Right cardiac atrium (tissue), 5 donors: ENCODE measurements around the gene DOK5. TPM values are rescaled to one million over a fixed set of nuclear protein-coding genes. Genes with fewer than 3 reads are reported as not detected.

Experiments used
- ATAC-seq, 2 donors: fragments of 200-7000 bp; cut with Tn5 transposase; one replicate each; pipeline versions ENCODE4 v1.8.0 to v1.9.1; 2020; ENCODE audit warnings: moderate library complexity in 2 of 2, mild to moderate bottlenecking in 1 of 2
- DNase-seq, 3 donors: peaks; one replicate each; pipeline ENCODE4 v3.0.0-alpha.2; 2020
- H3K27ac ChIP-seq: one replicate; pipeline ENCODE4 v1.5.1; 2013; ENCODE audit warnings: mild to moderate bottlenecking, low read length, control low read depth, moderate library complexity
- H3K27me3 ChIP-seq: one replicate; pipeline ENCODE4 v1.6.1; 2013; ENCODE audit not compliant: control insufficient read depth, insufficient read depth
- H3K4me1 ChIP-seq: one replicate; pipeline ENCODE4 v1.6.1; 2013; ENCODE audit warnings: low read length; ENCODE audit not compliant: control insufficient read depth, insufficient read depth
- H3K4me3 ChIP-seq: one replicate; pipeline ENCODE4 v1.5.1; 2013; ENCODE audit warnings: low read length, control low read depth
- H3K9me3 ChIP-seq: one replicate; pipeline ENCODE4 v1.6.1; 2013; ENCODE audit warnings: low read length; ENCODE audit not compliant: control insufficient read depth
- WGBS: extraction: QIAGEN DNeasy Blood & Tissue Kit; methylation state at CpG from one replicate; pipeline ENCODE4 v1.1.7; 2013; 5-methylcytosine and 5-hydroxymethylcytosine counted together
- intact Hi-C, 4 donors: fragments of 100-400 bp; cut with DNase I; formaldehyde crosslinking; loops; one replicate each; pipeline versions ENCODE4 v1.11.0 to v1.14.0; 2022 to 2023
- polyA plus RNA-seq: library from polyadenylated mRNA; stranded (reverse); fragments of 200-250 nt; gene quantifications from one replicate; pipeline ENCODE4 v1.2.3, GENCODE V29; 2013
- total RNA-seq, 4 donors: library from RNA; stranded (reverse); fragmentation: NEBNext Ultra II Directional; extraction: Animal tissue kit (Norgen Biotek cat#: 25700); gene quantifications; one replicate each; pipeline ENCODE4 v1.2.1, GENCODE V29; 2021
- donor health status: healthy with polysubstance abuse.
- donor health status: DM: no; HTN: yes; CAD: no.
- donor health status: DM: no; HTN: no; CAD: no.
- donor health status: DM: no; HTN: yes; CAD: no; lungs with severe emphysema.
- donor health status: DM: yes; HTN: yes; CAD: no.

Gene DOK5
- total and polyA plus RNA-seq, 5 donors, result 10.6 to 20.2 (median 16.0) TPM

- Histone ChIP-seq H3K27me3 (no peaks in the 10 kb centered on the region), H3K27ac (no peak overlapping the region), H3K9me3 (no peaks in the 10 kb centered on the region), H3K4me3 (no peak overlapping the region), H3K4me1 (no peaks in the 10 kb centered on the region)
- ATAC-seq (no peak), DNase-seq (no peak)
- WGBS, result 95% methylated on average over 3 of the region's 3 CpGs
- intact Hi-C loops, result loop anchor here in 1 of 4 donors (10.0 kb wide), 1 partner anchor 536 kb away; no protein-coding TSS in a partner anchor
Observed at GRCh38 chr20:54631059-54631458, 155.7 kb downstream of the DOK5 start.

GRCh38 chr20:54633374-54634355 is 158.3 kb downstream of the DOK5 start:
- no peak overlapping the region for H3K4me3 ChIP-seq
- H3K27ac ChIP-seq, result no peak overlapping the region
- ATAC-seq, result no peak
- H3K4me1 ChIP-seq, result no peaks in the 10 kb centered on the region
- H3K9me3 ChIP-seq, result no peaks in the 10 kb centered on the region
- intact Hi-C loops, result loop anchor here in 1 of 4 donors (10.0 kb wide), 1 partner anchor 539 kb away; no protein-coding TSS in a partner anchor
- no peaks in the 10 kb centered on the region for H3K27me3 ChIP-seq
- DNase-seq, result no peak
- 74% methylated on average over 13 of the region's 13 CpGs for WGBS

GRCh38 chr20:54636575-54636974 is 161.2 kb downstream of the DOK5 start:
- whole genome bisulfite sequencing, result 87% methylated on average over 5 of the region's 5 CpGs

GRCh38 chr20:54639941-54640340 is 164.5 kb downstream of the DOK5 start:
- intact Hi-C loops, result loop anchor here in 1 of 4 donors (10.0 kb wide), 1 partner anchor 545 kb away; no protein-coding TSS in a partner anchor
- DNase-seq, result no peak
- 91% methylated on average over 8 of the region's 8 CpGs for WGBS

More at GRCh38 chr20:54636575-54636974, 161.2 kb downstream of the DOK5 start:
- Histone ChIP-seq H3K27me3 (no peaks in the 10 kb centered on the region), H3K4me1 (no peaks in the 10 kb centered on the region), H3K27ac (no peak overlapping the region), H3K4me3 (no peak overlapping the region), H3K9me3 (no peaks in the 10 kb centered on the region)
- ATAC-seq (no peak), DNase-seq (no peak)
- intact Hi-C loops, result loop anchor here in 1 of 4 donors (10.0 kb wide), 1 partner anchor 542 kb away; no protein-coding TSS in a partner anchor

GRCh38 chr20:54640800-54641199 is 165.4 kb downstream of the DOK5 start:
- Histone ChIP-seq H3K4me3 (no peak overlapping the region), H3K9me3 (no peaks in the 10 kb centered on the region), H3K27ac (no peak overlapping the region), H3K4me1 (no peaks in the 10 kb centered on the region), H3K27me3 (no peaks in the 10 kb centered on the region)
- no peak for ATAC-seq
- no peak for DNase-seq
- 81% methylated on average over 2 of the region's 2 CpGs for WGBS
- intact Hi-C loops, result no loop called here

More at GRCh38 chr20:54639941-54640340, 164.5 kb downstream of the DOK5 start:
- Histone ChIP-seq H3K9me3 (no peaks in the 10 kb centered on the region), H3K27ac (no peak overlapping the region), H3K4me1 (no peaks in the 10 kb centered on the region), H3K4me3 (no peak overlapping the region), H3K27me3 (no peaks in the 10 kb centered on the region)
- ATAC-seq, result no peak

- Histone ChIP-seq H3K4me1 (no peaks in the 10 kb centered on the region), H3K9me3 (no peaks in the 10 kb centered on the region), H3K27ac (no peak overlapping the region), H3K27me3 (no peaks in the 10 kb centered on the region), H3K4me3 (no peak overlapping the region)
- DNase-seq (peak in 1 of 3 donors; percentile 50), ATAC-seq (no peak)
- 82% methylated on average over 18 of the region's 18 CpGs for WGBS
- intact Hi-C loops, result no loop called here
Observed at GRCh38 chr20:54642864-54643667, 167.7 kb downstream of the DOK5 start.

- no peaks in the 10 kb centered on the region for H3K4me1 ChIP-seq
- DNase-seq, result peak; percentile 21 to 72 (median 51)
- H3K4me3 ChIP-seq, result no peak overlapping the region
- no peak overlapping the region for H3K27ac ChIP-seq
- H3K9me3 ChIP-seq, result no peaks in the 10 kb centered on the region
- no peaks in the 10 kb centered on the region for H3K27me3 ChIP-seq
- intact Hi-C loops, result no loop called here
- whole genome bisulfite sequencing, result 59% methylated on average over 4 of the region's 4 CpGs
- no peak for ATAC-seq
Observed at GRCh38 chr20:54643761-54644160, 168.4 kb downstream of the DOK5 start.

GRCh38 chr20:54645445-54646155 is 170.2 kb downstream of the DOK5 start:
- Histone ChIP-seq H3K4me3 (no peak overlapping the region), H3K4me1 (no peaks in the 10 kb centered on the region), H3K27me3 (no peaks in the 10 kb centered on the region), H3K27ac (no peak overlapping the region), H3K9me3 (no peaks in the 10 kb centered on the region)
- WGBS, result 66% methylated on average over 8 of the region's 8 CpGs
- intact Hi-C loops, result loop anchor here (5.0 kb wide), 4 partner anchors 423 to 548 kb away; partner anchors contain the start of gene PFDN4 (in 1 of the 4)
- ATAC-seq (no peak), DNase-seq (no peak)

- Histone ChIP-seq H3K4me3 (no peak overlapping the region), H3K27me3 (no peaks in the 10 kb centered on the region), H3K9me3 (no peaks in the 10 kb centered on the region), H3K4me1 (no peaks in the 10 kb centered on the region), H3K27ac (no peak overlapping the region)
- intact Hi-C loops, result loop anchor here (5.0 kb wide), 4 partner anchors 424 to 549 kb away; partner anchors contain the start of gene PFDN4 (in 1 of the 4)
- DNase-seq, result no peak
- WGBS, result 85% methylated on average over 4 of the region's 4 CpGs
- no peak for ATAC-seq
Observed at GRCh38 chr20:54646156-54646517, 170.7 kb downstream of the DOK5 start.

- intact Hi-C loops, result loop anchor here (5.0 kb wide), 4 partner anchors 426 to 551 kb away; partner anchors contain the start of gene PFDN4 (in 1 of the 4)
Observed at GRCh38 chr20:54648421-54649142, 173.2 kb downstream of the DOK5 start.

More at GRCh38 chr20:54648421-54649142, 173.2 kb downstream of the DOK5 start:
- Histone ChIP-seq H3K4me3 (no peak overlapping the region), H3K27me3 (no peaks in the 10 kb centered on the region), H3K4me1 (no peaks in the 10 kb centered on the region), H3K27ac (no peak overlapping the region), H3K9me3 (no peaks in the 10 kb centered on the region)
- no peak for ATAC-seq
- 77% methylated on average over 9 of the region's 9 CpGs for WGBS
- no peak for DNase-seq
